ENCODE measurements around the gene CCN6.
"Not testable (repeated sequence)": the region's sequence is repeated elsewhere in the genome, so short reads cannot be mapped to it uniquely, and the experiment has no call there.

The CCN6 gene

GRCh38 chr6:112051251-112051740, 2.6 kb upstream of the CCN6 start:
- not testable (repeated sequence) for DNase-seq

GRCh38 chr6:112054555-112055190, 769 bp downstream of the CCN6 start:
- no peak for DNase-seq

GRCh38 chr6:112058243-112059032, 4.5 kb downstream of the CCN6 start:
- no peak for DNase-seq

- DNase-seq, result no peak
Observed at GRCh38 chr6:112061605-112062004, 7.7 kb downstream of the CCN6 start.

- no peak for DNase-seq
Observed at GRCh38 chr6:112062966-112063365, 9.1 kb downstream of the CCN6 start.

GRCh38 chr6:112065426-112065986, 11.6 kb downstream of the CCN6 start:
- no peak for DNase-seq

GRCh38 chr6:112066606-112067005, 12.7 kb downstream of the CCN6 start:
- DNase-seq, result no peak

GRCh38 chr6:112081569-112081968, 27.7 kb downstream of the CCN6 start:
- DNase-seq, result no peak

- DNase-seq, result no peak
Observed at GRCh38 chr6:112085286-112086065, 31.6 kb downstream of the CCN6 start.

- DNase-seq, result no peak
Observed at GRCh38 chr6:112086744-112087135, 32.8 kb downstream of the CCN6 start.

- peak; percentile 91 for DNase-seq
Observed at GRCh38 chr6:112087136-112087911, 33.4 kb downstream of the CCN6 start, which contains the start of the genes FAM229B and TUBE1. FAM229B (plus strand) TSS chr6:112087591; CDS start chr6:112099284, 11,693 bp downstream. TUBE1 (minus strand) TSS chr6:112087482; CDS start chr6:112087434, 48 bp downstream.

- DNase-seq, result no peak
Observed at GRCh38 chr6:112087916-112088315, 34.0 kb downstream of the CCN6 start.

GRCh38 chr6:112096901-112097300, 43.0 kb downstream of the CCN6 start:
- DNase-seq, result no peak

GRCh38 chr6:112100561-112100960, 46.7 kb downstream of the CCN6 start:
- DNase-seq, result no peak

GRCh38 chr6:112106026-112106425, 52.1 kb downstream of the CCN6 start:
- not testable (repeated sequence) for DNase-seq

GRCh38 chr6:112106562-112106961, 52.7 kb downstream of the CCN6 start:
- DNase-seq, result no peak

- no peak for DNase-seq
Observed at GRCh38 chr6:112109262-112109661, 55.4 kb downstream of the CCN6 start.

- DNase-seq, result no peak
Observed at GRCh38 chr6:112113431-112113830, 59.5 kb downstream of the CCN6 start.

- DNase-seq, result no peak
Observed at GRCh38 chr6:112113918-112114317, 60.0 kb downstream of the CCN6 start.

GRCh38 chr6:112114577-112115223, 60.8 kb downstream of the CCN6 start:
- DNase-seq, result no peak

GRCh38 chr6:112116221-112116620, 62.3 kb downstream of the CCN6 start:
- DNase-seq, result no peak

GRCh38 chr6:112117554-112117953, 63.6 kb downstream of the CCN6 start:
- no peak for DNase-seq

All from activated CD8-positive, alpha-beta memory T cell treated with anti-CD3 and anti-CD28 coated beads for 24 hours (primary cell).